ENCODE measurements around the gene MRPS33.
"Not testable (repeated sequence)": the region's sequence is repeated elsewhere in the genome, so short reads cannot be mapped to it uniquely, and the experiment has no call there.

Gene MRPS33

DNA sequence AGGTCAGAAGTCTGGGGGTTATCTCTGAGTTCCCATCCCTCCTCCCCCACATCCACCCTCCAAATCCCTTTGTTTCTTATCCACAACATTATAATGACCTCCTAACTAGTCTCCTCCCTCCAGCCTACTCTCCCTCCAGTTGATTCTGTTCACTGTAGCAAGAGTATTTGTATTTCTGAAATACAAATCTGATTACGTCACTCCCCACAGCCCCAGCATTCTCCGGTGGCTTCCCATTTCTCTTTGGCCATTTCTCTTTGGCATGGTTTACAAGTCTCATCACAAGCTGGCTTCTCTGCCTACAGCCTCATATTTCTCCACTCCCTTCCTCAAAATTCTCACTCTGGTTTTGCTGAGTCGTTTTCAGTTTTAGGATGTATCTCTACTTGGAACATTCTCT is 24.6 kb upstream of the MRPS33 start:
- TF ChIP-seq SPI1 (IDR thresholded peaks at IDR 0.05; ENCODE audit: low read depth, low read length) (no peak), PAX5 (IDR thresholded peaks at IDR 0.05; ENCODE audit: insufficient read depth, low read length, severe bottlenecking) (no peak), POLR2AphosphoS5 (IDR thresholded peaks at IDR 0.05; ENCODE audit: low read depth, low read length) (no peak), POU2F2 (IDR thresholded peaks at IDR 0.05; ENCODE audit: low read depth, low read length) (no peak), POLR2A (IDR thresholded peaks at IDR 0.05; ENCODE audit: low read depth, low read length) (no peak), TAF1 (IDR thresholded peaks at IDR 0.05; ENCODE audit: low read depth, low read length) (no peak)
- FAIRE-seq (no peak), DNase-seq (ENCODE audit: insufficient read length, low spot score) (no peak)

DNA sequence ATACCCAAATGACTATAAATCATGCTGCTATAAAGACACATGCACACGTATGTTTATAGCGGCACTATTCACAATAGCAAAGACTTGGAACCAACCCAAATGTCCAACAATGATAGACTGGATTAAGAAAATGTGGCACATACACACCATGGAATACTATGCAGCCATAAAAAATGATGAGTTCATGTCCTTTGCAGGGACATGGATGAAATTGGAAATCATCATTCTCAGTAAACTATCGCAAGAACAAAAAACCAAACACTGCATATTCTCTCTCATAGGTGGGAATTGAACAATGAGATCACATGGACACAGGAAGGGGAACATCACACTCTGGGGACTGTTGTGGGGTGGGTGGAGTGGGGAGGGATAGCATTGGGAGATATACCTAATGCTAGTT is 23.3 kb upstream of the MRPS33 start:
- not testable (repeated sequence) for DNase-seq (ENCODE audit: insufficient read length, low spot score); FAIRE-seq

DNA sequence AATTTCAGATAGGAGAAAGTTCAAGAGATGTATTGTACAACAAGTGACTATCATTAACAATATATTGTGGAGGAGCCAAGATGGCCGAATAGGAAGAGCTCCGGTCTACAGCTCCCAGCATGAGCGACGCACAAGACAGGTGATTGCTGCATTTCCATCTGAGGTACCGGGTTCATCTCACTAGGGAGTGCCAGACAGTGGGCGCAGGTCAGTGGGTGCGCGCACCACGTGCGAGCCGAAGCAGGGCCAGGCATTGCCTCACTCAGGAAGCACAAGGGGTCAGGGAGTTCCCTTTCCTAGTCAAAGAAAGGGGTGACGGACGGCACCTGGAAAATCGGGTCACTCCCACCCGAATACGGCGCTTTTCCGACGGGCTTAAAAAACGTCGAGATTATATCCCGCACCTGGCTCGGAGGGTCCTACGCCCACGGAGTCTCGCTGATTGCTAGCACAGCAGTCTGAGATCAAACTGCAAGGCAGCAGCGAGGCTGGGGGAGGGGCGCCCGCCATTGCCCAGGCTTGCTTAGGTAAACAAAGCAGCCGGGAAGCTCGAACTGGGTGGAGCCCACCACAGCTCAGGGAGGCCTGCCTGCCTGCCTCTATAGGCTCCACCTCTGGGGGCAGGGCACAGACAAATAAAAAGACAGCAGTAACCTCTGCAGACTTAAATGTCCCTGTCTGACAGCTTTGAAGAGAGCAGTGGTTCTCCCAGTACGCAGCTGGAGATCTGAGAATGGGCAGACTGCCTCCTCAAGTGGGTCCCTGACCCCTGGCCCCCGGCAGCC is 18.0 kb upstream of the MRPS33 start:
- not testable (repeated sequence) for FAIRE-seq; DNase-seq (ENCODE audit: insufficient read length, low spot score)

DNA sequence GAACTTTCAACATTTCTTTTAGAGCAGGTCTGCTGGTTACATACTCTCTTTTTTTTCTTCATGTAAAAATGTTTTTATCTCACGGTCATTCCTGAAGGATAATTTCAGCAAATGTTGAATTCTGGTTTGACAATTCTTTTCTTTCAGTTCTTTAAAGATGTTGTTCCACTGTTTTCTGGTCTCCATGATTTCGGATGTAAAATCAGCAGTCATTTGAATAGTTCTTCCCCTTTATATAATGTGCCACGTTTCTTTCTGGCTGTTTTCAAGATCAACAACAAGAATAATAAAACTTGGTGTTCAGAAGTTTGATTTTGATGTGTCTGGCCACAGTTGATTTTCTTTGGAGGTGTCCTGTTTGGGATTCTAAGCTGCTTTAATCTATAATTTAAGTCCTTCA is 14.0 kb upstream of the MRPS33 start:
- no peak for DNase-seq (ENCODE audit: insufficient read length, low spot score)
- TF ChIP-seq TAF1 (IDR thresholded peaks at IDR 0.05; ENCODE audit: low read depth, low read length) (no peak), POLR2AphosphoS5 (IDR thresholded peaks at IDR 0.05; ENCODE audit: low read depth, low read length) (no peak)
- no peak for FAIRE-seq

DNA sequence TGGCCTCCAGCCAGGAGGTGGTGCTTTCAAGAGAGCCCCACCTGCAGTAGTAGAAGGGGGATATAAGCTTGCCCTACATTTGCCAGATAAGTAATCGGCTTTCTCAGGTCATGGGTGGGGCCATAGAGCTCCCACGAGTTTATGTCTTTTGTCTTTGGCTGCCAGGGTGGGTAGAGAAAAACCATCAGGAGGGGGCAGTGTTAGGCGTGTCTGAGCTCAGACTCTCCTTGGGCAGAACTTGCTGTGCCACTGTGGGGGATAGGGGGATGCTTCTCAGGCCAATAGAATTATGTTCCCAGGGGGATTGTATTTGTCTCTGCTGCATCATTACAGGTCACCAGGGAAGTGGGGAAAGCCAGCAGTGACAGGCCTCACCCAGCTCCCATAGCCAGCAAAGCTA is 12.3 kb upstream of the MRPS33 start:
- no peak for TF ChIP-seq POLR2AphosphoS5 (IDR thresholded peaks at IDR 0.05; ENCODE audit: low read depth, low read length)
- DNase-seq (ENCODE audit: insufficient read length, low spot score), result no peak
- FAIRE-seq, result no peak

DNA sequence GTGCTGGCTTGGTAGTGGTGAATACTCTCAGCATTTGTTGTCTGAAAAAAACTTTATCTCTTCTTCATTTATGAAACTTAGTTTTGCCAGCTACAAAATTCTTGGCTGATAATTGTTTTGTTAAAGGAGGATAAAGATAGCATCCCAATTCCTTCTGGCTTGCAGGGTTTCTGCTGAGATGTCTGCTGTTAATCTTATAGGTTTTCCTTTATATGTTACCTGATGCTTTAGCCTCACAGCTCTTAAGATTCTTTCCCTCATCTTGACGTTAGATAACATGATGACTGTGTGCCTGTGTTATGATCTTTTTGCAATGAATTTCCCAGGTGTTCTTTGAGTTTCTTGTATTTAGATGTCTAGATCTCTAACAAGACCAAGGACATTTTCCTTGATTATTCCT is 9.9 kb upstream of the MRPS33 start:
- no peak for DNase-seq (ENCODE audit: insufficient read length, low spot score)
- FAIRE-seq, result no peak
- TF ChIP-seq TAF1 (IDR thresholded peaks at IDR 0.05; ENCODE audit: low read depth, low read length), result no peak
- no peak for TF ChIP-seq POLR2AphosphoS5 (IDR thresholded peaks at IDR 0.05; ENCODE audit: low read depth, low read length)
- no peak for TF ChIP-seq POU2F2 (IDR thresholded peaks at IDR 0.05; ENCODE audit: low read depth, low read length)
- TF ChIP-seq SPI1 (IDR thresholded peaks at IDR 0.05; ENCODE audit: low read depth, low read length), result no peak
- no peak for TF ChIP-seq POLR2A (IDR thresholded peaks at IDR 0.05; ENCODE audit: low read depth, low read length)
- TF ChIP-seq PAX5 (IDR thresholded peaks at IDR 0.05; ENCODE audit: insufficient read depth, low read length, severe bottlenecking), result no peak

DNA sequence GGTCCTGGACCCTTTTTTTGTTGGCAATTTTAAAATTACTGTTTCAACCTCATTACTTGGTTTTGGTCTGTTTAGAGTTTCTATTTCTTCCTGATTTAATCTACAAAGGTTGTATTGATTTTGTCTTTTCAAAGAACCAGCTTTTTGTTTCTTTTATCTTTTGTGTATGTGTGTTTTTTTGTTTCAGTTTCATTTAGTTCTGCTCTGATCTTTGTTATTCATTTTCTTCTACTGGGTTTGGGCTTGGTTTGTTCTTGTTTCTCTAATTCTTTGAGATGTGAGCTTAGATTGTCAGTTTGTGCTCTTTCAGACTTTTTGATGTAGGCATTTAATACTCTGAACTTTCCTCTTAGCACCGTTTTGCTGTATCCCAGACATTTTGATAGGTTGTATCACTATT is 8.5 kb upstream of the MRPS33 start:
- no peak for DNase-seq (ENCODE audit: insufficient read length, low spot score)
- no peak for FAIRE-seq
- no peak for TF ChIP-seq POU2F2 (IDR thresholded peaks at IDR 0.05; ENCODE audit: low read depth, low read length)
- no peak for TF ChIP-seq POLR2A (IDR thresholded peaks at IDR 0.05; ENCODE audit: low read depth, low read length)
- no peak for TF ChIP-seq TAF1 (IDR thresholded peaks at IDR 0.05; ENCODE audit: low read depth, low read length)
- TF ChIP-seq SPI1 (IDR thresholded peaks at IDR 0.05; ENCODE audit: low read depth, low read length), result no peak
- TF ChIP-seq PAX5 (IDR thresholded peaks at IDR 0.05; ENCODE audit: insufficient read depth, low read length, severe bottlenecking), result no peak
- no peak for TF ChIP-seq POLR2AphosphoS5 (IDR thresholded peaks at IDR 0.05; ENCODE audit: low read depth, low read length)

DNA sequence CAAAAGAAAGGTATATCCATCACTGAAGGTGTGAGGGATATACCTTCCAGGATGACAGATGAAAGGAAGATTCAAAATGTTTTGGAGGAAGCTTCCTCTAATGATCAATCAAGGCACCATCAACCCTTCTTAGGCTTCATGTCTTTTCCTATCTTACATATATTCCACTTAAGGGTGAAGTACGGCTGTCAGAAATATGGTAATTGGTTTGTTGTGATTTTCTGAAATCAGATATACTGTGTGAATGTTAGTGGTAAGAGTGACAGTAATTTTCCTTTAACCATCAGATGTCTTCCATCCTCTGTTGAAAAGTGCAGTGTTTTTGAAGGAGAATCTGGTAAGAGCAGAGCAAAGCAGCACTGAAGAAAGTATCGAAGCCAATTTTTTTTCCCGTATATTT is 2.8 kb upstream of the MRPS33 start:
- DNase-seq (ENCODE audit: insufficient read length, low spot score) (no peak), FAIRE-seq (no peak)
- TF ChIP-seq POU2F2 (IDR thresholded peaks at IDR 0.05; ENCODE audit: low read depth, low read length) (no peak), SPI1 (IDR thresholded peaks at IDR 0.05; ENCODE audit: low read depth, low read length) (no peak), PAX5 (IDR thresholded peaks at IDR 0.05; ENCODE audit: insufficient read depth, low read length, severe bottlenecking) (no peak), POLR2AphosphoS5 (IDR thresholded peaks at IDR 0.05; ENCODE audit: low read depth, low read length) (no peak), POLR2A (IDR thresholded peaks at IDR 0.05; ENCODE audit: low read depth, low read length) (no peak), TAF1 (IDR thresholded peaks at IDR 0.05; ENCODE audit: low read depth, low read length) (no peak)

DNA sequence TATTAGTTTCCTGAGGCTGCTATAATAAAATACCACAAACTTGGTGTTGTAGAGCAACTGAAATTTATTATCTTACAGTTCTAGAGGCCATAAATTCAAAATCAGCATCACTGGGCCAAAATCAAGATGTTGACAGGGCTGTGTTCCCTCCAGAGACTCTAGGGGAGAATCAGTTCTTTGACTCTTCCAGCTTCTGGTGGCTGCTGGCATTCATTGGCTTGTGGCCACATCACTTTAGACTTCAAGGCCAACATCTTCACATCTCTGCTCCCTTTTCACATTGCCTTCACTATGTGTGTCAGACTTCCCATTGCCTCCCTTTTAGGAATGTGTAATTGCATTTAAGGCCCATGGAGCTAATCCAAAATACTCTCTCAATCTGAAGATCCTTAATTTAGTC is 1.6 kb upstream of the MRPS33 start:
- FAIRE-seq (no peak), DNase-seq (ENCODE audit: insufficient read length, low spot score) (no peak)
- TF ChIP-seq POU2F2 (IDR thresholded peaks at IDR 0.05; ENCODE audit: low read depth, low read length) (no peak), PAX5 (IDR thresholded peaks at IDR 0.05; ENCODE audit: insufficient read depth, low read length, severe bottlenecking) (no peak), SPI1 (IDR thresholded peaks at IDR 0.05; ENCODE audit: low read depth, low read length) (no peak)

DNA sequence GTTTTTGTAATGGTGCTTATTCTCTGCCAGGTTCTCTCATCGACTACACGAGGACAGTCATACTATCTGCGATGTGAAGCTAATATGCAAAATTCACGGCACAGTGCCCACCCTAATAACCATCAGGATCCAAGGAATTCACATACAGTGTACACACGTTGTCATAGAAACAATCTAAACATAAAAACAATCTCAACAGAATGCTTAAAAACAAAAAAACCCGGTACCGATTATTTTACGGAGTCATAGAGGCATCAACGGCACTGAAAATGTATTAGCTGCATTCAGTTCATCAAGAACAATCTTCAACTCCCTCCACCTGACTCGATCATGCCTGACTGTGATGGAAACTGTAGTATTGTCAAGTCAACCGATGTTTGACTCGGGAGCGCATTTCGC is 628 bp downstream of the MRPS33 start:
- TF ChIP-seq TAF1 (IDR thresholded peaks at IDR 0.05; ENCODE audit: low read depth, low read length) (no peak), SPI1 (IDR thresholded peaks at IDR 0.05; ENCODE audit: low read depth, low read length) (no peak), POLR2A (IDR thresholded peaks at IDR 0.05; ENCODE audit: low read depth, low read length) (no peak), POLR2AphosphoS5 (IDR thresholded peaks at IDR 0.05; ENCODE audit: low read depth, low read length) (no peak), PAX5 (IDR thresholded peaks at IDR 0.05; ENCODE audit: insufficient read depth, low read length, severe bottlenecking) (no peak), POU2F2 (IDR thresholded peaks at IDR 0.05; ENCODE audit: low read depth, low read length) (no peak)
- no peak for DNase-seq (ENCODE audit: insufficient read length, low spot score)
- peak; percentile 58 for FAIRE-seq

DNA sequence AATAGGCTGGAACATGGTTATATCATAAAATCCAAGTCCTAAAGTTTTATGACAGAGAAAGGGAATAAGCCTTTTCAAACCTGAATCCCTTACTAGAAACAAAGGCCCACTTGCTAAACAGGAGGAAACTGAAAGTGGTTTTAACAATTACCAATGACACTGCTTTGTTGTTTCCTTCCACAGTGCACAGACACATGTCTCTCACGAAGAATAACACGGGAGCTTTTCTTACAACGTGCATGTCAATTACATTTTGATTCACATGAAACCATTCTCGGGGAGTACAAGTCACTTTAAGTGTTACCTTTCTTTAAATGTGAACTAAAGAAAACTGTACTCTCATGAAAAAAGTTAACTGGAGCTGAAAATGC is 1.4 kb downstream of the MRPS33 start:
- FAIRE-seq (peak; percentile 54), DNase-seq (ENCODE audit: insufficient read length, low spot score) (no peak)
- TF ChIP-seq PAX5 (IDR thresholded peaks at IDR 0.05; ENCODE audit: insufficient read depth, low read length, severe bottlenecking) (no peak), POU2F2 (IDR thresholded peaks at IDR 0.05; ENCODE audit: low read depth, low read length) (no peak), POLR2AphosphoS5 (IDR thresholded peaks at IDR 0.05; ENCODE audit: low read depth, low read length) (no peak), SPI1 (IDR thresholded peaks at IDR 0.05; ENCODE audit: low read depth, low read length) (no peak), TAF1 (IDR thresholded peaks at IDR 0.05; ENCODE audit: low read depth, low read length) (no peak), POLR2A (IDR thresholded peaks at IDR 0.05; ENCODE audit: low read depth, low read length) (no peak)

Measured in GM12891 (cell line).